ENCODE results near the gene NR2C1.
A peak's percentile ranks its signal among the peaks of the same experiment; 100 is the strongest.
"Not testable (repeated sequence)": the region's sequence is repeated elsewhere in the genome, so short reads cannot be mapped to it uniquely, and the experiment has no call there.

NR2C1 gene

GRCh38 chr12:94988471-94988870 lies 84.9 kb downstream of the NR2C1 start:
- H3K4me3 ChIP-seq (ENCODE audit: low read depth, low read length): no peak overlapping the region
- DNase-seq (ENCODE audit: low read depth, low spot score): no peak
- in situ Hi-C loops (cut with HindIII; ENCODE audit: low sequenced_read_pairs): no loop called here
- TF ChIP-seq CTCF (IDR thresholded peaks at IDR 0.05; ENCODE audit: low read depth, low read length): no peak

- DNase-seq (ENCODE audit: low read depth, low spot score): peak; percentile 8
- TF ChIP-seq CTCF (IDR thresholded peaks at IDR 0.05; ENCODE audit: low read depth, low read length): no peak
- H3K4me3 ChIP-seq (ENCODE audit: low read depth, low read length): no peak overlapping the region
- in situ Hi-C loops (cut with HindIII; ENCODE audit: low sequenced_read_pairs): no loop called here
These were observed 85.6 kb downstream of the NR2C1 start for GRCh38 chr12:94987801-94988200.

- TF ChIP-seq CTCF (IDR thresholded peaks at IDR 0.05; ENCODE audit: low read depth, low read length): no peak
- DNase-seq (ENCODE audit: low read depth, low spot score): no peak
- in situ Hi-C loops (cut with HindIII; ENCODE audit: low sequenced_read_pairs): no loop called here
- no peak overlapping the region for H3K4me3 ChIP-seq (ENCODE audit: low read depth, low read length)
These were observed 86.2 kb downstream of the NR2C1 start for GRCh38 chr12:94987076-94987669.

GRCh38 chr12:94985099-94985498 lies 88.3 kb downstream of the NR2C1 start:
- DNase-seq (ENCODE audit: low read depth, low spot score); H3K4me3 ChIP-seq (ENCODE audit: low read depth, low read length); in situ Hi-C loops (cut with HindIII; ENCODE audit: low sequenced_read_pairs): not testable (repeated sequence)

GRCh38 chr12:94983321-94983720 lies 90.1 kb downstream of the NR2C1 start:
- no peak overlapping the region for H3K4me3 ChIP-seq (ENCODE audit: low read depth, low read length)
- no peak for TF ChIP-seq CTCF (IDR thresholded peaks at IDR 0.05; ENCODE audit: low read depth, low read length)
- in situ Hi-C loops (cut with HindIII; ENCODE audit: low sequenced_read_pairs): no loop called here
- no peak for DNase-seq (ENCODE audit: low read depth, low spot score)

GRCh38 chr12:94982456-94982855 lies 91.0 kb downstream of the NR2C1 start:
- no peak overlapping the region for H3K4me3 ChIP-seq (ENCODE audit: low read depth, low read length)
- TF ChIP-seq CTCF (IDR thresholded peaks at IDR 0.05; ENCODE audit: low read depth, low read length): no peak
- peak; percentile 5 for DNase-seq (ENCODE audit: low read depth, low spot score)
- in situ Hi-C loops (cut with HindIII; ENCODE audit: low sequenced_read_pairs): no loop called here

- TF ChIP-seq CTCF (IDR thresholded peaks at IDR 0.05; ENCODE audit: low read depth, low read length): peak; percentile 47
- H3K4me3 ChIP-seq (ENCODE audit: low read depth, low read length): no peak overlapping the region
- DNase-seq (ENCODE audit: low read depth, low spot score): peak; percentile 56
- in situ Hi-C loops (cut with HindIII; ENCODE audit: low sequenced_read_pairs): no loop called here
These were observed 92.8 kb downstream of the NR2C1 start for GRCh38 chr12:94980577-94980976.

Data from astrocyte of the spinal cord (primary cell).